ENCODE results near the gene PDIK1L. TPM values are rescaled to one million over a fixed set of nuclear protein-coding genes. Genes with fewer than 3 reads are reported as not detected.

The PDIK1L gene
- total and polyA plus RNA-seq, 2 of the 8 experiments (the other 6 are each of a cell fraction or from before 2014, with no cell fraction given): 0.95 to 4.5 TPM

- TF ChIP-seq CHD7 (IDR thresholded peaks at IDR 0.05; ENCODE audit: insufficient replicate concordance, low read length) (no peak), FOSL1 (IDR thresholded peaks at IDR 0.05; ENCODE audit: insufficient read depth, low read depth, low read length) (no peak), NANOG (IDR thresholded peaks at IDR 0.05; ENCODE audit: insufficient read depth, low read depth, low read length, poor library complexity, severe bottlenecking) (no peak), JUN (IDR thresholded peaks at IDR 0.05; ENCODE audit: low read depth, low read length) (no peak), SRF (IDR thresholded peaks at IDR 0.05; ENCODE audit: low read depth, low read length) (no peak), KDM1A (IDR thresholded peaks at IDR 0.05; ENCODE audit: borderline replicate concordance, low read length) (no peak), KDM4A (IDR thresholded peaks at IDR 0.05; ENCODE audit: low read depth, low read length, severe bottlenecking) (no peak), SIRT6 (IDR thresholded peaks at IDR 0.05; ENCODE audit: low read length) (no peak), USF2 (IDR thresholded peaks at IDR 0.05; ENCODE audit: low read length) (no peak), RNF2 (IDR thresholded peaks at IDR 0.05; ENCODE audit: borderline replicate concordance, low read depth, low read length, missing control alignments, poor library complexity, severe bottlenecking) (no peak)
These were observed 58.8 kb downstream of the PDIK1L start (continued) for GRCh38 chr1:26170472-26170821.
